Left ventricle myocardium inferior (tissue), 1 donor: Measurements from ENCODE around the gene PNO1. TPM values are rescaled to one million over a fixed set of nuclear protein-coding genes. Genes with fewer than 3 reads are reported as not detected.

Experiments
- DNase-seq: peaks from one replicate; pipeline ENCODE4 v3.0.0-alpha.2; 2020
- H3K27ac ChIP-seq: fragments of 200-600 bp; replicated peaks from 2 replicates; pipeline ENCODE4 v1.8.0; 2021
- H3K27me3 ChIP-seq: fragments of 200-600 bp; 2 replicates; pipeline ENCODE4 v1.8.0; 2021; ENCODE audit warnings: low read depth
- H3K36me3 ChIP-seq: fragments of 200-600 bp; 2 replicates; pipeline ENCODE4 v1.8.0; 2021
- H3K4me1 ChIP-seq: fragments of 200-600 bp; 2 replicates; pipeline ENCODE4 v1.8.0; 2021
- H3K4me3 ChIP-seq: fragments of 200-600 bp; 2 replicates; pipeline ENCODE4 v1.8.0; 2021; ENCODE audit warnings: mild to moderate bottlenecking, moderate library complexity
- H3K9me3 ChIP-seq: fragments of 200-600 bp; replicated peaks from 2 replicates; pipeline ENCODE4 v1.8.0; 2021
- CTCF ChIP-seq: fragments of 200-600 bp; IDR thresholded peaks from 2 replicates; pipeline ENCODE4 v1.8.0; 2021; ENCODE audit warnings: antibody characterized with exemption, mild to moderate bottlenecking, borderline replicate concordance
- intact Hi-C: fragments of 100-400 bp; cut with micrococcal nuclease; formaldehyde crosslinking; loops from one replicate; pipeline ENCODE4 v1.11.0; 2022
- total RNA-seq: library from RNA; stranded (reverse); fragmentation: NEBNext Ultra II Directional; extraction: Animal tissue kit (Norgen Biotek cat#: 25700); gene quantifications from one replicate; pipeline ENCODE4 v1.2.1, GENCODE V29; 2021
- donor health status: DM: no; HTN: yes; CAD: no; lungs with severe emphysema.

Gene PNO1
- total RNA-seq, 1 donor from 2014 or later = 8.2 TPM

- H3K4me1 ChIP-seq = peaks cover 11% of the 10 kb centered on the region
- peaks cover 16% of the 10 kb centered on the region for H3K36me3 ChIP-seq
- intact Hi-C loops = loop anchor here (10.0 kb wide), 2 partner anchors 158 to 318 kb away; no protein-coding TSS in a partner anchor
- H3K9me3 ChIP-seq = no peaks in the 10 kb centered on the region
- no peak for TF ChIP-seq CTCF
- H3K27ac ChIP-seq = no peak overlapping the region
- H3K27me3 ChIP-seq = no peaks in the 10 kb centered on the region
- H3K4me3 ChIP-seq = no peak overlapping the region
- DNase-seq = no peak
Measured at GRCh38 chr2:68126561-68126960, 31.1 kb upstream of the PNO1 start.

GRCh38 chr2:68127358-68128242 is 30.1 kb upstream of the PNO1 start:
- TF ChIP-seq CTCF = no peak
- no peak overlapping the region for H3K4me3 ChIP-seq
- H3K27me3 ChIP-seq = no peaks in the 10 kb centered on the region
- H3K9me3 ChIP-seq = no peaks in the 10 kb centered on the region
- peaks cover 24% of the 10 kb centered on the region for H3K36me3 ChIP-seq
- intact Hi-C loops = loop anchor here (10.0 kb wide), 2 partner anchors 157 to 317 kb away; no protein-coding TSS in a partner anchor
- no peak overlapping the region for H3K27ac ChIP-seq
- DNase-seq = no peak
- peaks cover 2% of the 10 kb centered on the region for H3K4me1 ChIP-seq

- no peak for DNase-seq
- no peak for TF ChIP-seq CTCF
- Histone ChIP-seq H3K4me1 (no peaks in the 10 kb centered on the region), H3K36me3 (peaks cover 70% of the 10 kb centered on the region), H3K9me3 (no peaks in the 10 kb centered on the region), H3K27me3 (no peaks in the 10 kb centered on the region), H3K4me3 (no peak overlapping the region), H3K27ac (no peak overlapping the region)
- intact Hi-C loops = no loop called here
Measured at GRCh38 chr2:68134120-68134519, 23.6 kb upstream of the PNO1 start.

- Histone ChIP-seq H3K4me1 (no peaks in the 10 kb centered on the region), H3K36me3 (peaks cover 71% of the 10 kb centered on the region), H3K27me3 (no peaks in the 10 kb centered on the region), H3K27ac (no peak overlapping the region), H3K9me3 (no peaks in the 10 kb centered on the region), H3K4me3 (no peak overlapping the region)
- no peak for TF ChIP-seq CTCF
- no peak for DNase-seq
- intact Hi-C loops = no loop called here
Measured at GRCh38 chr2:68134554-68134953, 23.1 kb upstream of the PNO1 start.

GRCh38 chr2:68135448-68136320 is 22.0 kb upstream of the PNO1 start:
- Histone ChIP-seq H3K27ac (no peak overlapping the region), H3K9me3 (no peaks in the 10 kb centered on the region), H3K27me3 (no peaks in the 10 kb centered on the region), H3K36me3 (peaks cover 75% of the 10 kb centered on the region), H3K4me1 (no peaks in the 10 kb centered on the region), H3K4me3 (no peak overlapping the region)
- TF ChIP-seq CTCF = no peak
- intact Hi-C loops = no loop called here
- no peak for DNase-seq
